Anterior cingulate cortex (tissue), 58 donors: Measurements from ENCODE around the gene STIM1.
"Not testable (repeated sequence)": the region's sequence is repeated elsewhere in the genome, so short reads cannot be mapped to it uniquely, and the experiment has no call there.

ENCODE experiments used
- DNase-seq, 58 donors: peaks; one replicate each; lab custom pipeline; 2025; lab: John Stamatoyannopoulos, UW

Gene STIM1

GRCh38 chr11:3854977-3855807 lies at the start of gene STIM1:
STIM1 (plus strand) TSS chr11:3855664; CDS start chr11:3856271, 607 bp downstream.
- peak; percentile 65 to 96 (median 89) for DNase-seq

GRCh38 chr11:3807909-3808860 lies 47.3 kb upstream of the STIM1 start, which contains the start of gene PGAP2:
PGAP2 (plus strand) TSS chr11:3808560; CDS start chr11:3811260, 2,700 bp downstream.
- DNase-seq, result peak in 36 of 58 donors; percentile 6 to 55 (median 31)

- no peak for DNase-seq
Observed at GRCh38 chr11:3808861-3809623, 46.4 kb upstream of the STIM1 start.

- peak in 2 of 58 donors; percentile 23 to 27 for DNase-seq
Observed at GRCh38 chr11:3809624-3809928, 45.9 kb upstream of the STIM1 start.

- DNase-seq, result no peak
Observed at GRCh38 chr11:3810446-3810845, 45.0 kb upstream of the STIM1 start.

GRCh38 chr11:3810951-3811350 lies 44.5 kb upstream of the STIM1 start:
- no peak for DNase-seq

- not testable (repeated sequence) for DNase-seq
Observed at GRCh38 chr11:3814832-3815231, 40.6 kb upstream of the STIM1 start.

GRCh38 chr11:3815845-3816244 lies 39.6 kb upstream of the STIM1 start:
- DNase-seq, result no peak

- no peak for DNase-seq
Observed at GRCh38 chr11:3816673-3817072, 38.8 kb upstream of the STIM1 start.

GRCh38 chr11:3817181-3817800 lies 38.2 kb upstream of the STIM1 start:
- DNase-seq, result no peak

GRCh38 chr11:3820971-3821370 lies 34.5 kb upstream of the STIM1 start:
- no peak for DNase-seq

- DNase-seq, result no peak
Observed at GRCh38 chr11:3822312-3822711, 33.2 kb upstream of the STIM1 start.

GRCh38 chr11:3823303-3823702 lies 32.2 kb upstream of the STIM1 start:
- peak in 1 of 58 donors; percentile 27 for DNase-seq

- DNase-seq, result no peak
Observed at GRCh38 chr11:3823762-3824506, 31.5 kb upstream of the STIM1 start.

- DNase-seq, result peak in 30 of 58 donors; percentile 12 to 66 (median 38)
Observed at GRCh38 chr11:3824714-3825472, 30.6 kb upstream of the STIM1 start.

GRCh38 chr11:3825473-3826154 lies 29.9 kb upstream of the STIM1 start:
- DNase-seq, result no peak

- DNase-seq, result peak in 46 of 58 donors; percentile 18 to 92 (median 70)
Observed at GRCh38 chr11:3826721-3827120, 28.7 kb upstream of the STIM1 start.
